NCI-H345 treated with DMSO at 0.1 percent for 48 hours (cell line): Measurements from ENCODE around the gene COG8.
"Not testable (repeated sequence)": the region's sequence is repeated elsewhere in the genome, so short reads cannot be mapped to it uniquely, and the experiment has no call there.

Source experiments
- DNase-seq: peaks from one replicate; lab custom pipeline; 2025; ENCODE audit not compliant: unreplicated experiment; lab: John Stamatoyannopoulos, UW

Gene COG8

GRCh38 chr16:69339289-69340094 lies at the start of gene COG8, which contains the start of gene NIP7:
Gene COG8 (minus strand): TSS chr16:69339564. CDS start chr16:69339552, 12 bp downstream.
Gene NIP7 (plus strand): TSS chr16:69339772. CDS start chr16:69339830, 58 bp downstream.
- peak; percentile 93 for DNase-seq

GRCh38 chr16:69386596-69386995 lies 47.2 kb upstream of the COG8 start:
- DNase-seq: no peak

- DNase-seq: no peak
Observed at GRCh38 chr16:69384974-69385373, 45.6 kb upstream of the COG8 start.

- no peak for DNase-seq
Observed at GRCh38 chr16:69382421-69382820, 43.1 kb upstream of the COG8 start.

- no peak for DNase-seq
Observed at GRCh38 chr16:69381231-69381630, 41.9 kb upstream of the COG8 start.

GRCh38 chr16:69378760-69379159 lies 39.4 kb upstream of the COG8 start:
- DNase-seq: no peak

GRCh38 chr16:69378036-69378435 lies 38.7 kb upstream of the COG8 start:
- DNase-seq: no peak

- no peak for DNase-seq
Observed at GRCh38 chr16:69376393-69377059, 37.2 kb upstream of the COG8 start.

- DNase-seq: no peak
Observed at GRCh38 chr16:69373019-69373418, 33.7 kb upstream of the COG8 start.

GRCh38 chr16:69371564-69371963 lies 32.2 kb upstream of the COG8 start:
- DNase-seq: no peak

- DNase-seq: no peak
Observed at GRCh38 chr16:69368866-69369265, 29.5 kb upstream of the COG8 start.

- no peak for DNase-seq
Observed at GRCh38 chr16:69367980-69368379, 28.6 kb upstream of the COG8 start.

- no peak for DNase-seq
Observed at GRCh38 chr16:69366431-69366830, 27.1 kb upstream of the COG8 start.

- DNase-seq: no peak
Observed at GRCh38 chr16:69365901-69366300, 26.5 kb upstream of the COG8 start.

- no peak for DNase-seq
Observed at GRCh38 chr16:69364088-69364487, 24.7 kb upstream of the COG8 start.

GRCh38 chr16:69363281-69363717 lies 23.9 kb upstream of the COG8 start:
- DNase-seq: no peak

- DNase-seq: not testable (repeated sequence)
Observed at GRCh38 chr16:69360070-69360469, 20.7 kb upstream of the COG8 start.

GRCh38 chr16:69351309-69352027 lies 12.1 kb upstream of the COG8 start, which contains the start of gene TMED6:
Gene TMED6 (minus strand): TSS chr16:69351786. CDS start chr16:69351753, 33 bp downstream.
- no peak for DNase-seq

GRCh38 chr16:69350536-69351133 lies 11.3 kb upstream of the COG8 start:
- no peak for DNase-seq

- DNase-seq: no peak
Observed at GRCh38 chr16:69349536-69349935, 10.2 kb upstream of the COG8 start.

- no peak for DNase-seq
Observed at GRCh38 chr16:69348222-69348621, 8.9 kb upstream of the COG8 start.
